GM19023 (cell line): ENCODE measurements around the gene RAD51B.

ENCODE experiments used
- ATAC-seq: cut with Tn5 transposase; IDR thresholded peaks from one replicate; pipeline ENCODE4 v1.9.1; 2021; ENCODE audit warnings: mild to moderate bottlenecking, moderate library complexity; ENCODE audit not compliant: unreplicated experiment

Gene RAD51B

DNA sequence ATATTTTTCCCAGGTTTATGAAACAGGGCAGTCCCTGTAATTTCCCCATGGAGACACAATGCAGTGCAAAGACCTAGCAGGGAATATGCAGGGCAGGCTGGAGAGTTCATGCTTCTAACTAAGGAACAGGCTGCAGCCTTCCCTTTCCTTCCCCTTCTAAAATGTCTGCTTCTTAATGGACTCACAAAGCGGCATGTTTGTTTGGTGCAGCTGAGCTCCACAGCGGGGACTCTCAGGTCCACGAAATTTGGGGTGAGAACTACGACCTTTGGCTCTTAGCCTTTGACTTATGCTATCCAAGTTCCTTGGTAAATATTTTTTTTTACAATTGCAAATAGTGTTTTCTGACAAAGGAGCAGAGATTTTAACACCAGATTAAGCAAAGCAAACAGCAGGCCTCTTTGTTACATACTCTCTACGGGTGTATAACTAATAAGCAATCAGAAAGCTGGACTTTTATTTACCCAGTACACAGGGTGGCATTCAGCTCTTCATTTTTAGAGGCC is 649.7 kb downstream of the RAD51B start:
- ATAC-seq = no peak

DNA sequence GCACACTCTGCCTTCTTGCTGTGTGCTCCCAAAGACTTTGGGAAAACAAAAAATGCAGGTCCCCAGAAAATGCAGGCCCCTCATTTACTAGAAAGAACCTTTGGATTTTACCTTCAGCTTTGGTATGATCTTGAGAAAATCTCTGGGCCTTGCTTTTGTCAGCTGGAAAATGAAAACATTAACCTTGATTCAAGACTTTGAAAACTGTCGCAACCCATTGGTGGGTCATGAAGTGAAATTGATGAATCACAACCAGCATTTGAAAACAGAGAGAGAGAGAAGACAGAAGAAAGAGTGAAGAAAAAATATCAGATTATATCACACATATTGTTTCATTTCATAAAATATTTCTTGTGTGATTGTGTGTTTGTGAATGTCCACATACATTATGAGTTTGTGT is 650.8 kb downstream of the RAD51B start:
- ATAC-seq = no peak

- no peak for ATAC-seq
These were observed 651.7 kb downstream of the RAD51B start for GRCh38 chr14:68471029-68471963.

DNA sequence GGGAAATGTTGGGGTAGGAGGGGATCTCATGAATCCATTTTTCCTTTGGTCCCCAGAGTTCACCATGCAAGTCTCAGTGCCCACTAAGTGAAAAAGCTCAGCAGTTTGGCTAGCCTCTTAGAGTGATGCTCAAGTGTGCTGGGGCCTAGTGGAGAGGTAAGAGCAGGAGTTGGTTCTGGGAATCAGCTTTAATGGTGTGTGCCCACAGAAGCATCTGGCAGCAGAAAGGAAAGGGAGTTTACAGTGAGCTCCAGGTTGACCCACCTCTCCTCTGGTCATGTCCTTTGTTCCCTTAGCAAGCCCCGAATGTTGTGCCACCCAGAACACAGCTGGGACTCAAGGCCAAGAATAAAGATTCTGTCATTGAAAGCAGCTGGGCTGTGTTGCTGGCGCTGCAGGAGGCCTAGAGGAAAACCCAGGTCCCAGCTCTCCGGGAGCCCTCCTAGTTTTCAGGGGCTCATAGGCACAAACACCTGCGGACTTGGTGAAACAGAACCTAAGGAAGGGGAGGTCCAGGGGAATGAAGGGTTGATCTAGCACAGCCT is 652.5 kb downstream of the RAD51B start:
- no peak for ATAC-seq

DNA sequence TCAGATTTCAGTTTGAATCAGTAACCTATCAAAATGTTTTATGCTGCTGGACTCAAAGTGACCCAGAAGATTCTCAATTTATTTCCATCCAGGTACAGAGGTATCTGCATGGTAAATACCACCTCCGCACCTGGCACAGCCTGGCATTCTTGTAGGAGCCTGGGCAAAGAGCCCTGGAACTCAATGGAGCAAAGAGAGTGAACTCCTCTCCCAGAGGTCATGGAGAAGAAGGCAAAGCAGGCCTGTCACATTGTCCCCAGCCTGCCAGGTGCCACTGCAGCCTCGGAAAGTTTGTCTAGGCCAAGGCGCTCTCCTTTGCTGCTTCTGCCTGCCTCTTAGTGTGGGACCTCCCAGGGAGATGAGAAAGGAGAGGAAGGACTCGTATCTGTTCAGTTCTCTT is 653.5 kb downstream of the RAD51B start:
- no peak for ATAC-seq

GRCh38 chr14:68473794-68474193 is 654.2 kb downstream of the RAD51B start:
- ATAC-seq = no peak

DNA sequence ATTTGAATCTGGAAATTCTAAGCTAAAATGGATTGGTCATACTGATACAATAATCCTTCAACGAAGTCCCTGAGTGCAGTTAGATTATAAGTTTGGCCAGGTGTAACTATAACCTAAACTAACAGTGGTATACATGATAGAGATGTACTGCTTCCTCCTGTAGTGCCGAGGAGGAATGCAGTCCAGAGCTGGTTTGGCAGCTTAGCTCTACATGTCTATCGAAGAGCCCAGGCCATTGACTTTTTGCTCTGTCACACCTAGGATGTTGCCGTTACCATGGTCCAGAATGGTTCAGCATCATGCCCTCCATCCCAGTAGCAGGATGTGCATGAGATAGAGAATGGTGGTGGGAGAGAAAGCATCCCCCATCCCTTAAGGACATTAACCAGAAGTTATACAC is 655.2 kb downstream of the RAD51B start:
- no peak for ATAC-seq

GRCh38 chr14:68475802-68476201 is 656.2 kb downstream of the RAD51B start:
- no peak for ATAC-seq

DNA sequence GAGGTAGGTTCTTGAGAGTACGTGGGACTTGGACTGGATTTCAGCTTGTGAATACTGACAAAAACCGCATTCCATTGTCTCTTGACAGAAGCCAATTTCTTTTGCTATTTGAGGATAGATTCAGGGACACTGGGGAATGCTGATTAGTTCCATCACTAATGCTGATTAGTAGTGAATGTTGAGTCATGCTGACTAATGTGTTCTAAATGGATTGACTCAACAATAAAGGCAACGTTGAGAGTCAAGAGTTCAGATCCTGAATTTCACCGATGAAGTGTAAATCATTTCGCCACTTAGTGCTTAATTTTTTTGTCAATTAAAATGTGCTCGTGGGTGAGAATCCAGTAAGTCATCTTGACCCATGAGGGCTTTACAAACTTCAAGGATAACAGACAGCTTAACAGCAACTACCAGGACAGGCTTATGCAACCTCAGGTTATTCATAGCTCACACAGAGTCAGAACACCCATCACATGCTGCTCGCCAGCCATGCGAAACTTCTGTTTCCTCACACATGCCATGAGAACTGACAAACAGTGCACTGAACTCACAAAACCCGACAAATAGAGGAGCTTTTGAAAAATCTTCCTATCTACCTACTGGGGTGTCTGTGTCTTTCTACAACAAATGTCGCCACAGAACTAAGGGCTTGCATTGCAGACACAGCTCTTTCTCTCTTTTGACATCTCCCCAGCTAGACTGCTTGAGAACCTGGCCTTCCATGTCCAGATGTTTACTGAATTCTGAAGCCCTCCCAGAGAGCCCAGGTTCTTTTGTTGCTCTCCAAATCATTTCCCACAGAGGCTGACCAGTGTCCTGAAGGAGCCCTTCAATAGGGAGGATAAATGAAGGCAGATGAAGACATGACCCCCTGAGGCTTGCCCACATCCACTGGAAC is 656.9 kb downstream of the RAD51B start:
- peak; percentile 83 for ATAC-seq

DNA sequence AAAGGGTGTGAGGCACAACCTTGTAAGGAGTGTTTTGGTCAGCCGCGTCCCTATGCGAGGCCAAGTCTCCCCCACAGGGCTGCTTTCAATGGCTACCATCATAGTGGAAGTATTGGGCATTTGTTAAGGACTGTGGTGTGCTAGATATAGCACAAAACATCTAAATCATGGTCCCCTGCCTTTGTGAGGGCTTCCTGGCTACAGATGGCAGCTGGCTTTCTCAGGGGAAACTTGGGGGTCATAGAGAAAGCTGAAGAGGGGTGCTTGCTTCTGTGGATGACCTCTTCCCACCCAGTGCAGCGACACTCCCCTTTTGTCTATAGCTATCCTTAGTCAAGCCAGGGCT is 657.5 kb downstream of the RAD51B start:
- ATAC-seq = no peak

DNA sequence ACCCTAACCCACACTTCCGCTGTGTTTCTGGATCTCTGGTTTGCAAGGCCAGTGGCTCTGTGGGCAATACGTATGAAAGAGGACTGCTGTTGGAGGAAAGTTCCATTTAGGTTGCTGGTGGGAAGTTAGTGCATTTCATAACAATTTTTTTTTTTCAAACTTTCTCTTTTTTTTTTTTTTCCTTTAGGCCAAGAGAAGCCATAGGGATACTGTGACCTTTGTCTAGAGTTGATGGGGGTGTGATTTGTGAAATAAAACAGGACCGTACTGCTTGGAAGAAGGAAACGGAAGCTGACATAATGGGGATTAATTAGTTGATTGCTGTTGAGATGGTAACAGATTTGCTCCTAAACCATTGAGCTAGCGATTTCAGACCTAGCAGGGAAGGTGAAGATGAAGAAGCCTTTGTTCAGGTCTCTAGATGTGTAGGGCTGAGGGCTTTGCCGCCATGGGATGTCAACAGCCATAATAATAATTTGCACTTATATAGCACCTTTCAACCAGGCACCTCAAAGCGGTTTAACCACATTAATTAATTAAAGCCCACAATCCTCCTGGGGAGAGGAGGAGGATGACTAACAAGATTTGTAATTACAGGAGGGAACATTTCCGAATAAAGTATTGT is 658.0 kb downstream of the RAD51B start:
- no peak for ATAC-seq

DNA sequence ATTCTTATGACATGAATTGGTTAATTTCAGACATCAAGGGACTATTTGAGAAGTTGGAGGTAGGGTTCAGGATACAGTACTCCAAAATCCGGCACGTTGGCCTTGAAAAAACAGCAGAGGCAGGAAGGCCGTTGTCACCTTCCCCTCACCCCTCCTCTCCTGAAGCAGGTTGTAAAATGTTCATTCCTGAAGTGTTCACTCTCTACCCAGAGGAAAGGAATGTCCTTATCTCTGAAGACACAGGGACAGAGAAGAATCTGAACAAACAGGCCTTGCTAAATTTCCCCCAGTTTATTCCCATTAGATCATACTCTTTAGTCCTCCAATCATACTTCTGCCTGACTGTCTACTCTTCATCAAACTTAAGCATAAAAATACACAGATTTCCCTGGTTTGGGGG is 659.7 kb downstream of the RAD51B start:
- ATAC-seq = no peak

DNA sequence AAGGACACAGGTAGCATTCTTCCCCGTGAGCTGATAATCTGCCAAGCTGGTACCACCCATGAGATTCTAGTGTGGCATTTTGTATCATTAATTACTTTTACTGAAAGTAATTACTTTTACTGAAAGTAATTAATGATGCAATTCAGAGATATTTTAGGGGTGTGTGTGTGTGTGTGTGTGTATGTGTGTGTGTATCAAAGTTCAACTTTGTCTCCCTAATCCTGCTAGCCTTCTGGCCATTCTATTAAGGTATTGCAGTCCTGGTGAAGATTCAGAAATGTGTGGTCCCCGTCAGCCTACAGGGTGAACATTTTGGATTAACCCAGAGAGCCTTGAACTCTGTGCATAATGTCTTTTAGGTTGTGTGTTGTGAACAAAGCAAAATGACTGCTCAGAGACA is 662.4 kb downstream of the RAD51B start:
- ATAC-seq = no peak

DNA sequence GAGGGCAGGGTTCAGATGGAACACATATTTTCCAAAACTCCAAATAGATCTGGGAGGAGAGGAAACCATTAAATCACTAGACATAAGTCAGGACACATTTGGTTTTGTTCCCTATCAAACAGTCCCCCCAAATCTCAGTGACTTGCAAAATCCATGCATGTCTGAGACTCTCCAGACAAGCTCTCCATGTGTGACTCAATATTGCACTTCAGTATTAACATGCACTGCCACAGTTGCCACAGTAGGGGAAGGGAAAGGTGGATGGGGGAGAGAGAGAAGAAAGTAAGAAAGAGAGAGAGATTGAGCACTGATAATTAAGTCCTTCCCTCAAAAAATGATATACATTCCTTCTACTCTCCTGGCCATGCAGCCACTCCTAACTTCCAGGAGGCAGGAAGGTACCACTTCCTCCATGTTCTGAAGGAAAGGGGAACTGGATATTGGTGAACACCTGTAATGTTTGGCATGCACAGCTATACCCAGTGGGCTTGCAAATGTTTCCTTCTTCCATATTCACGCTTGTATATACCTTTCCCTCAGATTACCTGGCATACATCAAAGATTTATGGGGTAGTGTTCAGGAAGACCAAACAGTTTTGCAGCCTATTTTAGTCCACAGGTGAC is 663.3 kb downstream of the RAD51B start:
- ATAC-seq = no peak

DNA sequence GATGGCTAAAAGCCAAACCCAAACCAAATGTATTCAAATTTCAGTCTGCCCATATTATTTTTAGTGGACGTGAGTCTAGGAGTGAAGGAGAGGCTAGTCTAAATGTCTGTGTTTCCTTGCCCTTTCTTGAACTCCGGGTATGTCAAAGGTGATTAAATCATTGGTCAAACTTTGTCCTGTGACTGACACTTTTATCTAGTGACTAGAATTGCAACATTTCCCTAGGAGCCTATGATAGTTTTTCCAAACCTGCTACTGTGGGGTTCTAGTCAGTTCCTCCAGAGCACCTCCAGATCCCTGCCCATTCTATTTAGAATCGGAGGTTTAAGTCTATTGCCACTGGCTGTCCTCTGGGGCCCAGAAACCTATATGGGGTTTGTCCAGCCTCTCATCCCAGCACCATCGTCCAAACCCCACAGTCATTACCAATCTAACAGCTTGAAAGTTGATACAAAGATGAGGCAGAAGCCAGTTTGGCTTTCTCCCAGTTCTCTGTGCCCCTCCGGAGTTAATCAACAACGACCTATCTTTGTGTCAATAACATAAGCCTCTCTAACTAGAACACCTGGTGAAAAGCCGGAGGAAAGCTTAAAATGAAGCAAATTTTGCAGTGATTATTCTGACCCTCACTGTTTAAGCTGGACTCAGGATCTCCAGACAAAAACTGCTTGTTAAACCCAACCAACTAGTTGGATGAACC is 666.6 kb downstream of the RAD51B start:
- ATAC-seq = no peak

DNA sequence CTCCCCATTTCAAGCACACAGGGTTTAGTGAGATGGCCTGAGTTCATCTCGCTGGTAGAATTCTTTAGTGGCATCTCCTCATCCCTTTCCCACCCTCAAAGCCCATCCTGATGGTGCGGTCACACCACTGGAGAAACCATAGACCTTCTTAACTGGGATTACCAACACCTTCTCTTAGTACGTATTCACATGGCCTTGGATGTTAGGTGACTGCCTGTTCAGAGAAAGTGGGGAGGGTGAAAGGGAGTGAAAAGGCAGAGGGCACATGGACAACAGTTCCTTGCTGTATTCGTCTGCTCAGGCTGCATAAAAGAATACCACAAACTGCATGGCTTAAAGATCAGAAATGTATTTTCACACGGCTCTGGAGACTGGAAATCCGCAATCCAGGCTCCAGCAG is 667.2 kb downstream of the RAD51B start:
- no peak for ATAC-seq

DNA sequence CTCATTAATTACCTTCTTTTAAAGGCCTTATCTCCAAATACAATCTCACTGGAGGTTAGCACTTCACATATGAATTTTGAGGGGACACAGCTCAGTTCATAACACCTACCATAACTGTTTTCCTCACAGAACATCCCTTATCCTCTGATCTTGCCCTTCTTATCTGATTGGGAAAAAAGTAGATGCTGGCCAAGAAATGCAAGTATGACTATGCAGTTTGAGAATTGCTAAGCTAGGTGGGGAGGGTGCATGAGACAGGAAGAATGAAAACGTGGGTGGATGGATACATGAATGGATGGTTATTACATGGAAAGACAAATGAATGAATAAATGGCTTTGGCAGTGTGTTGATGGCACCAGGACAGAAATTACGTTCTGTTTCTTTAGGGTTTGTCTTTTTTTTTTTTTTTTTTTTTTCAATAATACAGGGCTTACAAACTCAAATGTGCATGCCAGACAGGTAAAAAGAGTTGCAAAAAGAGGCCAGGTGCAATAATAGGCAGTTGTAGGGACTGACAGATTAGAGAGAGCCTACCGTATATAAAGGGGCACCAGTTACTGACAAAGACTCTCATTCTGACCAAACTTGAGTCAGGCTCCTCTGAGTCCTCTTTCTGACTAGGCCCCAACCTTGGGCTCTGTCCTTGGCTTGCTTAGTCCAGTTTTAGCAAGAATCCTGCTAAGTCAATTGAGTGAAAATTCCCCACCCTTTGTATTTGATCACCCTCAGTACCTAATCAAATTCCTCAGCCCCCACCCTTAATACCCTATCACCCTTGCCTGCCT is 668.4 kb downstream of the RAD51B start:
- ATAC-seq = no peak

DNA sequence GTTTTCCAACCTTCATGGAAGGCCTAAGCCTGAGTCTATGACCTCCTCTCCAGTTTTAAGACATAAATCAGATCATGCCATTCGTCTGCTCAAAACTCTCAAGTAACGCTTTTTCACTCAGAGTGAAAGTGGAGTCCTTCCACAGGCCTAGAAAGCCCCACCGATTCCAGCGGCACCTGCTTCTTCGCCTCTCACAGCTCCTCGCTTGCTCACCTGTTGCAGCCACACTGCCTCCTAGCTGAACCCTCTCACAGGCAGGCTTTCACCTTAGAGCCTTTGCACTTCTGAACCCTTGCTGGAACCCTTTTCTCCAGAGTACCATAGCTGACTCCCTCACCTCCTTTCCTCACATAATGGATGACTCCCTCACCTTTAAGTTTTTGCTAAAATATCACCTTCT is 672.2 kb downstream of the RAD51B start:
- no peak for ATAC-seq
